Ishikawa (cell line): ENCODE results near the gene BAZ2B.

ENCODE experiments used
- CEBPB ChIP-seq: IDR thresholded peaks from 2 replicates; pipeline ENCODE4 v1.6.1; 2012
- FOXM1 ChIP-seq: IDR thresholded peaks from 2 replicates; pipeline ENCODE4 v1.6.1; 2012; ENCODE audit warnings: low read depth, borderline replicate concordance
- MAX ChIP-seq: IDR thresholded peaks from 2 replicates; pipeline ENCODE4 v1.6.1; 2012
- RAD21 ChIP-seq: IDR thresholded peaks from 2 replicates; pipeline ENCODE4 v1.6.1; 2012; ENCODE audit warnings: low read depth
- TAF1 ChIP-seq: IDR thresholded peaks from 2 replicates; pipeline ENCODE4 v1.6.1; 2012; ENCODE audit warnings: low read depth, mild to moderate bottlenecking

GRCh38 chr2:159562248-159562647, 54.1 kb downstream of the BAZ2B start:
- no peak for TF ChIP-seq RAD21
- TF ChIP-seq CEBPB = no peak
- TF ChIP-seq TAF1 = no peak
- no peak for TF ChIP-seq FOXM1
- no peak for TF ChIP-seq MAX
